Activated naive CD4-positive, alpha-beta T cell treated with anti-CD3 and anti-CD28 coated beads, Interleukin-2, amount 50 U/mL, for 16 hours (primary cell): ENCODE data around the gene PHC2.

Experiments used
- DNase-seq: peaks from one replicate; pipeline ENCODE4 v3.0.0-alpha.2; 2020

Gene PHC2

DNA sequence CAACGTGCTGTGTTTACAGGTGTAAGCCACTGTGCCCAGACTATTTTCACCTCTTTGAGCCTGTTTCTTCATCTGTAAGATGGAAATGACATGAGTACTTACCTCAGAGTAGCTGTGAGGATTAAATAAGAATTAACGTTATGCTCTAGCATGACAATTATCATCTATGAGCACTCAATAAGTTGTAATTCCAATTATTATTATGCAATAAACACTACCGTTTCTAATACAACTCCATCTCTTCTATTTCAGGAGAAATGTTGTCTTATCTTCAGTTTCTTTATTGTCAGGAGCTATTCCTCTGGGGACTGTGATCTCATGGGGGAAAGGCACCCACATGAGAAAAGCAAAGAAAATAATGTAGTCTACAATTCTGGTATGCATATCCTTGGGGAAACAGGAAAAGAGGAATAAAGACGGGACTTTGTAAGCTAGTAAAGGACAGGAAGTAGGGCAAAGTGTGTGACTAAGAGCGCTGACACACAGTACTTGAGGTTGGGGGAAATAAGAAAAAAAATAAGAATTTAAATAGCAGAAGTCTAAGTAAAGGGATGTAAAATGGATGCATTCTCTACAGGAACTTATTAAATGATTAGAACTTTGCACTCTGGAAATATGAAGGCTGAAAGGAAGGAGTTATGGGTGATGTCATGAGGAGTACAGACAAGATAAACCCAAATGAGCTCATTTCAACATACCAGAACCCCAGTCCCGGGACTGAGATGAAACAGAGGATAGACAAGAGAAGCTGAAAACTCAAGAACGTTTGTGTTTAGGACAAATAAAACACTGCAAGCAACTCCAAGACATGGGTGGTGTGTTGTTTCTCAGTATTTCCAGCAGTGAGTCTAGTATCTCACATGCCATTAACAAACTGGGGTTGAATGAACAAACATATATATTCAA is 9.8 kb downstream of the PHC2 start:
- DNase-seq: no peak

DNA sequence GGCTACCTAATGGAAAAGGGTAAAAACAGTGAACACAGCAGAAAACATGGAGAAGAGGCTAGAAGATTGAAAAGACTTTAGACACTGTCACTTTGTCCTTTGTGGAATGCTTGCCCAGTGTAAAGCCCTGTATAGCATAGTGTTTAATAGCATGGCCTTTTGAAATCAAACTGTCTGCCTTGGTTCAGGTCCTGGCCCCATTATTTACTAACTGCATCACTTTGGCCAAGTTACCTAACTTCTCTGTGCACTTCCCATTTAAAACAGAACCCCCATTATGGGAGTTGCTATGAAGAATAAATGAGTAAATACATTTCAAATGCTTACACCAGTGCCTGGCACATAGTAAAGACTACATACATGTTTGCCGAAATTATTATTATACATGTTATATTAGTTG is 12.1 kb downstream of the PHC2 start:
- no peak for DNase-seq

DNA sequence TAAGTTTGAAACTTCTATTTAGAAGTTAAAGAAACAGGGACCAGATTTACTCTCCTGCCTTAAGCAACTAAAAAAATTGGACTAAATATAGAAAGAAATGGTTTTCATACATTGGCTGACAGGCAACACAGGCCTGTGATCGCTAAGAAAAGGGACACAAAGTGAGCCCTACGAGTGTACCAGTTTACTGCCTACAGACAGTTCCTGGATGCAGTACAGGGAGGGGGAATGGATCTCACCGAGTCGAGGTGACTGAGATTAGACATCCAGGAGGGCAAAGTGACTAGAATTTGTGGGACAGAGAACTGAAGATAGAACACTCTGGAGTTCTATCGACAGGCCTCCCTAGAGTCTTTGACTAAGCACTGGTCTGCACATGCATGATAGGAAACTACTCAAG is 16.0 kb downstream of the PHC2 start:
- DNase-seq: no peak

DNA sequence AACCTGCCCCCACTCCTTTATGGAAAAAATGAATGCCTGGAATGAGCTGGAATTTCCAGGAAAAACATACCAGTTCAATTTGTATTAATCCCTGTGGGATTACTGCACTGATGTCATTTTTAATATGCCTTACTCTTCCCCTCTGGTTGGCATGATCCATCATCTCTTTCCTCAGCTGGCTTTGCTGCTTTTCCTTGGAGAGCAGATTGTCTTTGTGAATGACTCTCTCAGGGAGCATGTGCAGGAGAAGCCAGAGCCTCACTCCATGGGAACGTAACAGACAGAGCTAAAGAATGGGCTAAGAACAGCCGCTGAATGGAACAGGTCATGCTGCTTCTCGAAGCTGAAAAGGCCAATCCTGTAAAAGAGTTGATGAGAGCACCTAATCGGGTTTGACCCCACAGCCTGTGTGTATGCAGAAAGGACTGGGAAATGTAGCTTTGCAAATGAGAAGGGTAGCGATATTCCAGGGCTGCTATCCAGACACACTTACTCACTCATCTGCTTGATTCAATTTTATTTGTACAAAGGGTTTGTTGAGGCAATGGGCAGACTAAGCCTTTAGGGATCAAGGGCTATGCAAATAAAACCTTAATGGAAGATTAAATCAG is 20.7 kb downstream of the PHC2 start:
- no peak for DNase-seq

DNA sequence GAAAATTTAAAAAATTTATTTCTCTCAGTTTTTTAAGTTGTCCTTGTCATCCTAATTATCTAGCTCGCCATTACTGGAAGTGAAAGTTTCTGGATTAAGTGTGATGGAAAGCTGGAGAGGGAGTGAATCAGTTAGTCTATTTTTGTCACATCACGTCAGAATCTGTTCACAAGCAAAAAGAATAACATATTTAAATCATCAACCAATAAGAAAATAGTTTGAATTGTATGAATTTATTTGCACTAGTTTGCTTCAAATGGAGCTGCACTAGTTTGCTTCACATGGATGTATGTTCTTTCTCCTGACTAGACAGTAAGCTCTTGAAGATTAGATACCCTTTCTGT is 22.8 kb downstream of the PHC2 start:
- no peak for DNase-seq

DNA sequence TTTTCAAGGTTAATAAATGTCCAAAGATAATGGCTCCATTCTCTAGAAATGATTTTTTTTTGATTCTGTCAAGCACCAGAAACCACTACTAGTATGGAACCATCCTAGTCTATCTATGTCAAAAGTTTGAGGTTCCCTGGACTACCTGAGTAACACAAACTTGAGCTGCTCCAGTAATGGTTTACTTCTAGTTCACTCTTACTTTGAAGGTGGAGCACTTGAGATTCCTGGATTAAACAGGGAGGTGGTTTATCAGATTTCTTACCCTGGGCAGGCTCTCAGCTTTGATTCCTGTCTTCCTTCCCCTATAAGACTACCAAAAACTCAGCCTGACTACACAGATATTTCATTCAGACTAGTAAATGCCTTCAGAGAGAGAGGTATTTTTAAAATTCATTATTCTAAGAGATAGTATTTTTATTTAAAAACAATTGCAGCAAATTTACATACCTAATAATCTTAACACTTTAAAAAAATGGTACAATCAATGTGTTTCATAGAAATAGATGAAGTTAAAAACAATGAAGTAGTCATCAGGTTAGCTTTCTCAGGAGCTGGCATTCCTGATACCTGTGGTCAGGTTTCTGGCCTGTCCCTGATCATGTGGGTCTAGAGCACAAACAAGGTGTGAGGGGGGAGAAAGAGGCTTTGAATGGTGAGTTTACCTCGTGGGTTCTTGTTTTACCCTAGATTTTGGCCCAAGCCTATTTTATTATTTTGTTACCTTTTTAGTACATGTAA is 23.4 kb downstream of the PHC2 start:
- DNase-seq: no peak

DNA sequence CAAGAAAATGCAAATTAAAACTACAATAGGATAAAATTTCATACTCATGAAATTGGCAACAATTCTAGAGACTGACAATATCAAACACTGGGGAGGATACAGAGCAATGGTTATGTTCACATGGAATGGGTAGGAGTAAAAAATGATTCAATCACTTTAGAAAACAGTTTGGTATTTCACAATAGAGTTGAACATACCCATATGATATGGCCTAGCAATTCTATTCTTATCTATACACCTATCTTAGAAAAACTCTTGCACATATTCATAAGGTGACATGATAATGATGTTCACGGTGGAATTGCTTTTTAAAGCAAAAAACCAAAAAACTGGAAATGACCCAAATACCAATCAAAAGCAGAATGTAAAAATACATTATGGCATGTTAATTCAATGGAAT is 28.7 kb downstream of the PHC2 start:
- DNase-seq: no peak

DNA sequence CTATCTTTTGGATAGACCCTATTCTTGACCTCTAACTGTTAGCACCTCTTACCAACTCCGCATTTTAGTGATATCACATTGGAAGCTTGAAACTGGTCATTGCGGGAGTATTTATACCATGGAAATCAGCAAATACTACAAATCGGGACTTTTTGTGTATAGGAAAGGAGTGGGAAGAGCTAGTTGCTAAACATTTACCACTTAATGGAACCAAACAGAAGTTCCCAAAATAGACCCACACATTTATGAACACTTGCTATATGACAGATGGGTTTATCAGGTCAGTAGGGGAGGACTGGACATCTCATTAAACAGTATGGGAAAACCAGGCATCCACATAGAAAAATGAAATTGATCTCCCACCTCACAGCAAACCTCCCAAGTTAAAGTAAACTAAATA is 29.4 kb downstream of the PHC2 start:
- no peak for DNase-seq

DNA sequence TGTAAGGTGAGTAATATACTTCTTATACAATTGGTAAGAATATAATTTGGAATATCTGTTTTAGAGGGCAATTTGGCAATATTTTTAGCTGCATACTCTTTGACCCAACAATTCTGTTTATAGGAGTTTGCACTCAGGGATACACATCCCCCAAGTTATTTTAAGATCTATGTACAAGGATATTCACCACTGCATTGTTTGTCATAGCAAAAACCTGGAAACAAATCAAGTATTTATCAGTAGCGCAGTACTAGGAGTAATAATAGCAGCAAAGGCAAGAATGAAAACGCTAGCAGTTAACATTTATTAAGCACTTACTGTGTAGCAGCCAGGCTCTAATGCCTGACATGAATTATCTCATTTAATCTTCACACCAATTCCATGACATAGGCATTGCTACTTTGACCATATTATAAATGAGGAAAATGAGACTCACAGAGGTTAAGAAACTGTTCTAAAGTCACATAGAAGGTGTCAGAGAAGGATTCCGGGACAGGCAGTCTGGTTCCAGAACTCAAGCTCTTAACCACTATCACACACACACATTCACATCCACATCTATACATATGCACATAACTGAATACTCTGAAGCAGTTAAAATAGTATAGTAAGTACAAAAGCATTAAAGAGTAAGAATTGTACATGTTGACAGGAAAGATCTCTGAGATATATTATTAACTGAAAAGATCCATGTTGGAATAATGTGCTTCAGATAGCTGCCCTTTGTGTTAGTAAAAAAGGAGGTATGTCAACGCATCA is 30.6 kb downstream of the PHC2 start:
- no peak for DNase-seq

DNA sequence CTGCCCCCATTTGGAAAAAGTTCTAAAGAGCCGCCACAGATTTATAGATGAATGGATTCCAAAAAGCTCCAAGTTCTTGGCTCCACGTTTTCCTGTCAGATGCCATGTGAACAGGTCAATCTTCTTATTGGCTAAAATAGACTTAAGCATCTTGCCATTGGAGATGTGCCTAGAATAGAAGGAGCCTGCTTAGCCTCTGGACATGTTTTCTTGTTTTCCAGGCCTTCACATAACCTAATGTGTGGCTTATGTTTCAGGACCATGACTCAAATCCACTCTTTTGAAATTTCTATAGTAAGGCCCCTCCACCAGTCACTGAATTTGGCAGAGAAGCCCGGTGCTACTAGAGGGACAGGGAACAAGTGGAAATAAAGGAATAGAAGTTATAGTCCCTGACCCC is 31.5 kb downstream of the PHC2 start:
- no peak for DNase-seq

DNA sequence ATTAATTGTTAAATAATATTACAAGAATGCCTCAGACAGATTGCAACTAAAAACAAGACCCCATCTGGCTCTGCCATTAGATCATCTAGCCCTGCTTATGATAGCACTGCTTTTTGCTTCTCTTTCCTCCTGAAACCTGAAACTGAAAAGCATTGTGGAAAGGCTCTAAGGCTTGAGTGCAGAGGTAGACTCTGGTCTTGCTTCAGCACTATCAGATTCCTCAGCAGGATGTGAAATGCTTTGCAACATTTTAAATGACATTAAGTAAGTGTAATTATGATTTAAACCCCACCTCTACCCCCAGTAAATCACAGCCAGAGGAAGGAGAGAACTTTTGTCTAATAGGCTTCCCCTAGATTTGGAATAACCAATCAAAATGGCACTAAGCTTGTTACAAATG is 32.9 kb downstream of the PHC2 start:
- DNase-seq: no peak

DNA sequence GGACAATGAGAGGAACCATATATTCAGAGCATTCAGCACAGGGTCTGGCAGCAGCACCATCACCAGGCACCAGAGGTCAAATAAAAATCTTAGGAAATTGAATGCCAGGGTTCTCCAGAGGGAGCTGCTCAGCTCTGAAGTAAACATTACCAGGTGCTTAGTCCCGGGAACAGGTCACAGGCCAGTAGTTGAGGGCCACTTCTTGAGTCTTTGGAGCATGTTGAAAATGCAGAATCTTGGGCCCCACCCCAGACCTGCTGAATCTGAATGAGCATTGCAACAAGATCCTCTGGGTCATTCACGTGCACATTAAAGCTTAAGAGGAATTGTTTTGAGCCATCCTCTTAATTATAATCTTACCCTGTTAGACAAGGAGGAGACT is 33.8 kb downstream of the PHC2 start:
- DNase-seq: no peak

DNA sequence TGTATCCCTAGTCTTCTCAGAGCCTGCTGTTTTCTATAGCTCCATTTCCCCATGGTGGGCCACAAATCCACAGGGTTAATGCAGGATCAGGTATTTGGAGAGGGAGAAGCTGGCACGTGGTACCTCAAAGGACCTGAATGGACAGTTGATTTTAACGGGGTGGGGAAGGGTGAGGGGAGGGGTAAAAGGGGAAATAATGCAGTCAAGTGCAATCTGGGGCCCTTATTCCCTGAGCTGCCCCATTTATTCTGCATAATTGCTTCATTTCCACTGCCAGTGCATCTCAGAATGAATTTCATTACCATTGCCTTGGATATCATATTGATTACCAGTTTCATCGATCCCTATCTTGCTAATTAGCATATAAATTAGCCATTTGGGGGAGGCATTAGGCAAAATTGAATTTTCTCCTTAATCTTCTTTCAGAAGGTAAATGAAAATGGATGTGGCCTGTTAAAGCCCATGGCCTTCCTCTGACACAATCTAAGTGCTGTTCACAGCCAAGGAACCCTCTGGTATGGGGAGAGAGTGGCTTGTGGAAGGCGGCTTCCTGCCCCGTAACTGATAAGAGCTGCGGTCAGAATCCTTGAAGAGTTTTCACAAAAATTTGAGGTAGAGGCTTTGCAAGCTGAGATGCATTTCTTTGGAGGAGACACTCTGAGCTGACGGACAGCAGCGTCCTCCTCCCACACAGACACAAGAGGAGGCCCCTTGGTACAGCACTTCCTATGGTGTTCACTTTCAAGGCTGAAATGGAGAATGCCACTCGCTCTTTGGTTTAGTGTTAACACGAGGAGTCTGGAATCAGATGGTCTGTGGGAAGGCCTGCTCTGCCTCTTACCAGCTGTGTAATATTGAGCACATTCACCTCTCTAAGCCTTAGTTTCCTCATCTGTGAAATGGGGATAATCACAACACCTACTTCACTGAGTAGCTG is 34.4 kb downstream of the PHC2 start:
- no peak for DNase-seq

DNA sequence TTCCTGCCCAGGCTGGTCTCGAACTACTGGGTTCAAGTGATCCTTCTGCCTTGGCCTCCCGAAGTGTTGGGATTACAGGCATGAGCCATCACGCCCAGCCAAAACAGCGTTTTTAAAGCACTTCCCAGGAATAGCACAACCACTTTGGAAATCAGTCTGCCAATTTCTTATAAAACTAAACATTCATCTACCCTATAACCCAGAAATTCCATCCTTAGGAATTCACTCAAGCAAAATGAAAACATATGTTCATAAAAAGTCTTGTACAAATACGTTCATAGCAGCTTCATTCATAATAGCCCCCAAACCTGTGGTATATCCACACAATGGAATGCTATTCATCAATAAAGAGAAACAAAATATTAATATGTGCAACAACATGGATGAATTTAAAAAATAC is 36.1 kb downstream of the PHC2 start:
- DNase-seq: no peak

DNA sequence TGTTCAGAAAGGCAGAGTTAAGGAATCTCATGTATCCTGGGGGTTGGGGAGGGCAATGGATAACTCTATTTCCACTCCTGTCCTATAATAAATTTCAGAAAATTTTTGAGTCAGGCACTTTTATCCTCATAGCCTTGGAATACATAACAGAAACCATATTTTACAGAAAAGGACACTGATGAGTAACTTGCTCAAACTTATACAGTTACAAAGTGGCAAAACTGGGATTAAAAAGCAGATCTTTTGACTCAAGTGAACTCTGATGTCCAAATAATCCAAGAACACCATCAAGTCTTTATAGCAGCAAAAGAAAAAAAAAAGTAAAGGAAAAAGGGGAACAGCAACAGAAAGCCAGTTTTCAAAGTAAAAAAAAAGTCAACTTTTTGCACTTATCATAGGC is 36.9 kb downstream of the PHC2 start:
- no peak for DNase-seq

DNA sequence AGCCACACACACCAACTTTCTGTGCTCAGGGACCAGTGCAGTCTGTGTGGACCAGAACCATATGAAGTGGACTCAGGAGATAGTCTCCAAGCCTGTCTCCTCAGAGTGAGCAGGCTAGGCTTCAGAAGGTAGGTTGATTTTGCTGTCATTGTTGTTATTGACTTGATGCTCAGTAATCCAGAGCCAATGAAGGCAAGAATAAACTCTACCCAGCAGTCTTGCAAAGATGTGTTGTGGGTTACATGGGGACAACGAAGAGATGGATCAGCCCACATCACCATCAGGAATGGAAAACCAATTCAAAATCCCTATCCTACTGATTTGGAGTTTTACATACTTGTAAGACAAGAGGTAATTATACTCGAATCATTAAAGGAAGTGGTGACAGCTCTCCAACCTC is 37.4 kb downstream of the PHC2 start:
- DNase-seq: no peak

DNA sequence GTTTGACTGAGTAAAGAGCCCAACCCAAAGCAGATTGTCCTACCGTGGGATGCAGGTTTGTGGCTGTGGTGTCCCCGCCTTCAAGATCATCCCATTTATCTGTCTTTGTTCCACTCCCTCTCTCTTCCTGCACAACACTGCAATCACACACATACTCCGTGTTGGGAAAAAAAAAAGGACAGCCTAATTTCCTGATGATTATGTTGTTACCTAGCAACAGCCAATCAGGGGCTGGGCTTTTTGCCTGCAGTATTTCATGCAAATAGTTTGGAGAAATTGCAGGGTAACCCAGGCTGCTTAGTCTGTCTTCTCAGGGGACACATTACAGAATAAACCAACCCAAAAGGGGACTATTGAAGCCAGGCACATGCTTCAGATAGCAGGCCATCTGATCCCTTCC is 38.3 kb downstream of the PHC2 start:
- no peak for DNase-seq

DNA sequence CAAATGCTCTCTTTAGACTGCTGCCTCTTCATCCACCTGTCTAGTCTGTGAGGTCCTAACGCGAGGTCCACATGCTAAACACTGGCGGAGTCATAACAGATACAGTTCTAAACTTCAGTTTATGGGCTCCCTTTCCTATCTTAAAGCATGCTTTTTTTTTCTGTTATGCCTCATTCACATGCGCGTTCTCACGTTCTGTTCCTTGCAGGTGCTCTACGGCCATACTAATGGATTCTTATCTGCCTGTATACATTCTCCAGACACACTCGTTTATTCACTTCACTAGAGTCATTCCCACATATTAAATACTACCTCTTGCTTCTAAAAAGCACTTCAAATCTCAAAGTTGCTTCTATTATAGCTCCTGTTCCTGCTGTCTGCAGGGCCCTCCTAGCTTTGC is 38.7 kb downstream of the PHC2 start:
- no peak for DNase-seq

DNA sequence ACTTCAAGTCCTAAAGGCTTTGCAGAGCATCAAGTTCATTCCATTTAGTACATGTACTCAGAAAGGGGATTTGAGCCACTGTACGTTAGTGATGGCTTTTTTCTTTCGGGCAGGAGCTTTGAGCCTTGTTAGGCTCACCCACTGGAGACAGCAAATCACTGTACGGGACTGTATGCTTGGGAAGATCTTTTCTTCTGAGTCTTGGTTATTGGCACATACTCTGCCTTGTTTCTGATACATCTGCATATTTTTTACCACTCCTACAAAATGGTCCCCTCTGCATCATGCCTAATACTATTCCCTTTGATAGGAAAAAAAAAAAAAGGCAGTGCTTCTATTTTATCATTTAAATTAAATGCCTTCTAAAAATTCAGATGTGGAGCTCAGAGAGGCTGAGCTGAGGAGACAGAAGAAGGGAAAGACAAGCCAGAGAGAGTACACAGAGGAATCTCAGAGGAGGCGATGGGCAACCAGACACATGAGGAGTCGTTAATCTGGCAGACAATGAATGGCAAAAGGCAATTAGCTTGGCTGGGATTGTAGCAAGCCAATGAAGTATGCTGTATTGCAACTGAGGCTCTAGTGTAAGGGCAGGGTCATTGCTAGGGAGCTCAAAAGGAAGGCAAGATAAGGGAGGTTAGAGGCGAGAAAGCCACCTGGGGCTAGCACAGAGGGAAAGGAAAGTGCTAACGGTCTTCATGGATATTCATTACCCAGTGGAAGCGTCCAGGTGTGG is 39.4 kb downstream of the PHC2 start:
- no peak for DNase-seq

DNA sequence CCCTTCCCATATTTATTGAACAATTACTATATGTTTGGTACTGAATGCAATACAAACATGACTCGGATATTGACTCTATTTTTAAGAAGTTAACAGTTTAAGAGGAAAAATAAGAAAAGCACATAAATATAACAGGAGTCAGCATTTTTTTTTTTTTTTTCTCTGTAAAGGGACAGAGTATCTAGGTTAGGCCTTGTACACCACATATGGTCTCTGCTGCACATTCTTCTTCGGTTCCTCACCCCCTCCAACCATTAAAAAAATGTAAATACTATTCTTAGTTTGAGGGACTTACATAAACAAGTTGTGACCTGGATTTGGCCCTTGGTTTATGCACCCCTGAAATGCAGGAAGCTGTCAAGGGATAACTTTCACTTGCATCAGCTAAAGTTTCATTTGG is 40.4 kb downstream of the PHC2 start:
- DNase-seq: no peak
